HCT116 (cell line): ENCODE results near the gene TMEM62. TPM values are rescaled to one million over a fixed set of nuclear protein-coding genes. Genes with fewer than 3 reads are reported as not detected.
"Not testable (repeated sequence)": the region's sequence is repeated elsewhere in the genome, so short reads cannot be mapped to it uniquely, and the experiment has no call there.

ENCODE experiments used
- ATAC-seq: fragments of 200-7000 bp; cut with Tn5 transposase; 2 replicates; pipeline ENCODE4 v1.9.1; 2020; ENCODE audit warnings: mild to moderate bottlenecking, moderate library complexity
- BruUV-seq: library from RNA; stranded (reverse); fragments of 400-500 nt; replicated peaks from 2 replicates; lab custom pipeline; 2021; lab: Mats Ljungman, UMichigan
- CTCF ChIA-PET: fragments of 300-600 bp; sonication (Branson Sonifier 250); formaldehyde crosslinking; loops from one replicate; lab custom pipeline; 2021; ENCODE audit warnings: antibody characterized with exemption; lab: Charles Lee
- POLR2A ChIA-PET: fragments of 300-600, 350-600 bp; sonication (Branson Sonifier 250); formaldehyde crosslinking; loops from one replicate; lab custom pipeline; 2021; ENCODE audit warnings: antibody characterized with exemption; lab: Charles Lee
- RAD21 ChIA-PET, 2 experiments: fragments of 300-600 bp; sonication (Branson Sonifier 250); formaldehyde crosslinking; loops; one replicate each; lab custom pipeline; 2023; ENCODE audit warnings: low total read pairs in 2 of 2; ENCODE audit not compliant: uncharacterized antibody in 2 of 2, unreplicated experiment in 2 of 2, low non-redundant PET in 1 of 2; lab: Charles Lee
- DNase-seq: peaks from one replicate; pipeline ENCODE4 v3.0.0-alpha.2; 2010; ENCODE audit warnings: low read depth, low spot score
- H2AFZ ChIP-seq: fragments of 200-600 bp; shearing (Covaris generic), sonication (generic); 2 replicates; pipeline ENCODE4 v1.6.1; 2017; ENCODE audit warnings: low read depth, mixed run types, mixed read lengths, antibody characterized with exemption, low read length; ENCODE audit not compliant: poor library complexity, severe bottlenecking
- H3K27ac ChIP-seq: 2 replicates; pipeline ENCODE4 v1.5.1; 2012; ENCODE audit warnings: low read depth, low read length
- H3K27me3 ChIP-seq: fragments of 200-600 bp; sonication (generic); 2 replicates; pipeline ENCODE4 v1.6.1; 2016; ENCODE audit warnings: mixed run types, low read length, mixed read lengths; ENCODE audit not compliant: insufficient read depth
- H3K36me3 ChIP-seq, 2 experiments: fragments of 200-500 bp in 1 of 2; fragments of 200-600 bp in 1 of 2; sonication (Bioruptor generic) in 1 of 2; sonication (generic) in 1 of 2; 2 replicates each; pipeline versions ENCODE4 v1.5.1 to v1.6.1; 2014 to 2016; ENCODE audit warnings: low read length in 2 of 2, inconsistent platforms in 1 of 2, mixed read lengths in 1 of 2, mixed run types in 1 of 2; ENCODE audit not compliant: insufficient read depth in 2 of 2, control insufficient read depth in 1 of 2
- H3K4me1 ChIP-seq, 2 experiments: fragments of 200-600 bp in 1 of 2; sonication (generic) in 1 of 2; 2 replicates each; pipeline versions ENCODE4 v1.5.1 to v1.6.1; 2012 to 2017; ENCODE audit warnings: low read length in 2 of 2, inconsistent platforms in 1 of 2, mild to moderate bottlenecking in 1 of 2, mixed read lengths in 1 of 2, mixed run types in 1 of 2, moderate library complexity in 1 of 2; ENCODE audit not compliant: insufficient read depth in 2 of 2, control insufficient read depth in 1 of 2
- H3K4me2 ChIP-seq: fragments of 200-600 bp; sonication (generic); 2 replicates; pipeline ENCODE4 v1.6.1; 2017; ENCODE audit warnings: mixed run types, low read length, mixed read lengths
- H3K4me3 ChIP-seq, 2 experiments: fragments of 200-600 bp in 1 of 2; sonication (generic) in 1 of 2; replicated peaks in 1 of 2; 2 replicates each; pipeline ENCODE4 v1.5.1; 2011 to 2016; ENCODE audit warnings: low read length in 2 of 2, control low read depth in 1 of 2, low read depth in 1 of 2, mild to moderate bottlenecking in 1 of 2, mixed read lengths in 1 of 2, mixed run types in 1 of 2
- H3K79me2 ChIP-seq: fragments of 200-600 bp; sonication (generic); 2 replicates; pipeline ENCODE4 v1.6.1; 2017; ENCODE audit warnings: mild to moderate bottlenecking, mixed run types, low read length, moderate library complexity, mixed read lengths; ENCODE audit not compliant: insufficient read depth
- H3K9ac ChIP-seq: fragments of 200-600 bp; sonication (generic); 2 replicates; pipeline ENCODE4 v1.6.1; 2016; ENCODE audit warnings: low read length, mixed read lengths
- H3K9me2 ChIP-seq: fragments of 200-600 bp; sonication (generic), shearing (Covaris generic); 2 replicates; pipeline ENCODE4 v1.6.1; 2017; ENCODE audit warnings: mixed run types, mild to moderate bottlenecking, moderate library complexity; ENCODE audit not compliant: insufficient read depth
- H3K9me3 ChIP-seq, 2 experiments: fragments of 200-500 bp in 1 of 2; fragments of 200-600 bp in 1 of 2; sonication (Bioruptor generic) in 1 of 2; sonication (generic) in 1 of 2; 2 replicates each; pipeline ENCODE4 v1.6.1; 2014 to 2017; ENCODE audit warnings: low read length in 2 of 2, mixed read lengths in 2 of 2, inconsistent platforms in 1 of 2, low read depth in 1 of 2, mild to moderate bottlenecking in 1 of 2, mixed run types in 1 of 2, moderate library complexity in 1 of 2; ENCODE audit not compliant: control insufficient read depth in 1 of 2, insufficient read depth in 1 of 2
- H4K20me1 ChIP-seq: fragments of 200-600 bp; sonication (generic), shearing (Covaris generic); 2 replicates; pipeline ENCODE4 v1.6.1; 2017; ENCODE audit warnings: mixed run types, mild to moderate bottlenecking, moderate library complexity; ENCODE audit not compliant: insufficient read depth
- CTCF ChIP-seq, 3 experiments: fragments of 200-600 bp in 1 of 3; sonication (generic) in 1 of 3; IDR thresholded peaks in 2 of 3; conservative IDR thresholded peaks in 1 of 3; 2 replicates each; pipeline ENCODE4 v1.5.1; 2012 to 2017; ENCODE audit warnings: low read depth in 2 of 3, low read length in 2 of 3, antibody characterized with exemption in 1 of 3, borderline replicate concordance in 1 of 3, control low read depth in 1 of 3, mild to moderate bottlenecking in 1 of 3, mixed read lengths in 1 of 3, mixed run types in 1 of 3, moderate library complexity in 1 of 3; ENCODE audit not compliant: insufficient read depth in 1 of 3
- FOSL1 ChIP-seq: IDR thresholded peaks from 2 replicates; pipeline ENCODE4 v1.6.1; 2012; ENCODE audit warnings: low read depth
- RAD21 ChIP-seq: IDR thresholded peaks from 2 replicates; pipeline ENCODE4 v1.6.1; 2012; ENCODE audit warnings: low read depth, mild to moderate bottlenecking
- intact Hi-C: fragments of 100-400 bp; cut with micrococcal nuclease; formaldehyde crosslinking; loops from 2 replicates; pipeline ENCODE4 v1.10.0; 2022
- total RNA-seq: library from RNA; stranded (reverse); gene quantifications from one replicate; pipeline ENCODE4 v1.2.1, GENCODE V29; 2021; ENCODE audit not compliant: unreplicated experiment

Gene TMEM62
- total RNA-seq, 1 experiment from 2014 or later = 8.8 TPM

- ChIA-PET CTCF (interaction anchor here (0.7 to 3.2 kb wide), 23 partner anchors 9 to 488 kb away, joined by 3 to 81 read pairs (median 4); no protein-coding TSS in a partner anchor), POLR2A (no interaction called here)
- H3K36me3 ChIP-seq = no peaks in the 10 kb centered on the region
- H3K27me3 ChIP-seq = no peaks in the 10 kb centered on the region
- BruUV-seq = no TSS peak
- ATAC-seq = peak; percentile 99
- TF ChIP-seq FOSL1 = no peak
- TF ChIP-seq RAD21 = peak; percentile 81
- TF ChIP-seq CTCF (IDR thresholded peaks at IDR 0.05 in 2 of 3, conservative IDR thresholded peaks at IDR 0.05 in 1 of 3; ENCODE audit: borderline replicate concordance in 1 of 3, insufficient read depth in 1 of 3, low read depth in 2 of 3, low read length in 2 of 3) = peak; percentile 75 to 85 (median 83)
- TF ChIP-seq, all 23 proteins: peak for 2
- Histone ChIP-seq H2AFZ (peak overlapping the region; percentile 62), H3K4me1 (no peaks in the 10 kb centered on the region), H3K4me2 (peak overlapping the region; percentile 31; the same call in 1 of the 2 replicates), H3K9me3 (no peaks in the 10 kb centered on the region), H4K20me1 (no peaks in the 10 kb centered on the region), H3K27ac (no peak overlapping the region), H3K9me2 (no peaks in the 10 kb centered on the region), H3K9ac (no peak overlapping the region), H3K79me2 (no peaks in the 10 kb centered on the region), H3K4me3 (no peak overlapping the region)
- RAD21 ChIA-PET = interaction anchor here (0.6 to 1.9 kb wide), 5 partner anchors 42 to 61 kb away, joined by 3 to 13 read pairs (median 9); no protein-coding TSS in a partner anchor
- intact Hi-C loops = loop anchor here (1.0 to 5.0 kb wide), 2 partner anchors 42 to 59 kb away; partner anchors contain the start of gene TGM5
- peak; percentile 56 for DNase-seq
Measured at GRCh38 chr15:43225201-43225949, 92.0 kb downstream of the TMEM62 start.

GRCh38 chr15:43225950-43226255 is 92.5 kb downstream of the TMEM62 start:
- not testable (repeated sequence) for H3K79me2 ChIP-seq, BruUV-seq

More at GRCh38 chr15:43225950-43226255, 92.5 kb downstream of the TMEM62 start:
- H3K27me3 ChIP-seq, H3K9me3 ChIP-seq, POLR2A ChIA-PET, ATAC-seq, H3K4me3 ChIP-seq, DNase-seq, H4K20me1 ChIP-seq, H3K4me2 ChIP-seq, H3K9me2 ChIP-seq, H3K4me1 ChIP-seq, H3K36me3 ChIP-seq, H3K27ac ChIP-seq, H3K9ac ChIP-seq: not testable (repeated sequence)
- RAD21 ChIA-PET = interaction anchor here (1.0 to 1.9 kb wide), 4 partner anchors 42 to 60 kb away, joined by 3 to 13 read pairs (median 10); no protein-coding TSS in a partner anchor
- intact Hi-C loops = loop anchor here (1.0 to 5.0 kb wide), 2 partner anchors 41 to 58 kb away; partner anchors contain the start of gene TGM5
- CTCF ChIA-PET = interaction anchor here (0.9 to 3.2 kb wide), 21 partner anchors 9 to 488 kb away, joined by 3 to 81 read pairs (median 4); no protein-coding TSS in a partner anchor
- peak overlapping the region; percentile 62 for H2AFZ ChIP-seq
